ENCODE data around the gene KCNC2. TPM values are rescaled to one million over a fixed set of nuclear protein-coding genes. Genes with fewer than 3 reads are reported as not detected.

KCNC2 gene
- total and polyA plus RNA-seq, 7 donors, result under 0.01 to 1.1 (median 0.41) TPM; not detected in 2

- intact Hi-C loops (cut with DNase I), result no loop called here
- no peak overlapping the region for H3K4me3 ChIP-seq
- H3K9me3 ChIP-seq, result no peaks in the 10 kb centered on the region
- H3K27me3 ChIP-seq, result no peaks in the 10 kb centered on the region
- DNase-seq, result no peak
- TF ChIP-seq EP300 (IDR thresholded peaks at IDR 0.05) (no peak), POLR2AphosphoS5 (IDR thresholded peaks at IDR 0.05) (no peak), POLR2A (IDR thresholded peaks at IDR 0.05) (no peak)
- TF ChIP-seq, protein P1, sequence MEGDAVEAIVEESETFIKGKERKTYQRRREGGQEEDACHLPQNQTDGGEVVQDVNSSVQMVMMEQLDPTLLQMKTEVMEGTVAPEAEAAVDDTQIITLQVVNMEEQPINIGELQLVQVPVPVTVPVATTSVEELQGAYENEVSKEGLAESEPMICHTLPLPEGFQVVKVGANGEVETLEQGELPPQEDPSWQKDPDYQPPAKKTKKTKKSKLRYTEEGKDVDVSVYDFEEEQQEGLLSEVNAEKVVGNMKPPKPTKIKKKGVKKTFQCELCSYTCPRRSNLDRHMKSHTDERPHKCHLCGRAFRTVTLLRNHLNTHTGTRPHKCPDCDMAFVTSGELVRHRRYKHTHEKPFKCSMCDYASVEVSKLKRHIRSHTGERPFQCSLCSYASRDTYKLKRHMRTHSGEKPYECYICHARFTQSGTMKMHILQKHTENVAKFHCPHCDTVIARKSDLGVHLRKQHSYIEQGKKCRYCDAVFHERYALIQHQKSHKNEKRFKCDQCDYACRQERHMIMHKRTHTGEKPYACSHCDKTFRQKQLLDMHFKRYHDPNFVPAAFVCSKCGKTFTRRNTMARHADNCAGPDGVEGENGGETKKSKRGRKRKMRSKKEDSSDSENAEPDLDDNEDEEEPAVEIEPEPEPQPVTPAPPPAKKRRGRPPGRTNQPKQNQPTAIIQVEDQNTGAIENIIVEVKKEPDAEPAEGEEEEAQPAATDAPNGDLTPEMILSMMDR (IDR thresholded peaks at IDR 0.05), result no peak
- no peaks in the 10 kb centered on the region for H3K4me1 ChIP-seq
- WGBS, 2 donors, result 84 to 86% methylated on average over 3 of the region's 3 CpGs
- no peak overlapping the region for H3K27ac ChIP-seq
- H3K36me3 ChIP-seq, result no peaks in the 10 kb centered on the region
These were observed 78.8 kb downstream of the KCNC2 start for GRCh38 chr12:75130811-75131210.

DNA sequence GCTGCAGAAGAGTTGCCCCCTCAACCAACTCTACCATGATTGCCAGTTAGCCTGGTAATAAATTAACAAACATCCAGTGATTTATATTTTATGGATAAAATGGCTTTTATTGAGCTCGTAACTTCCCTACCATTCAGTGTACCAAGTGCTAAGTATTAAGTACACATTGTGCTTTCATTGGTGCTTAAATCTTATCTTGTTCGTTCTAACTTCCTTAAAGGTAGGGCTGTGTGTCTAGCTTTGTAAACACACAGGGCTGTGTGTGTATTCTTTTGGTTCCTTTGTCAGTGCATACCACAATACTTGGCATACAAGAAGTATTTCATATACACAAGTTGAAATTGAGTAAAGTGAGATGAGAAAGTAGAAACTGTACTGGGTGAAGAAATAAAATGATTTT is 80.4 kb downstream of the KCNC2 start:
- no peaks in the 10 kb centered on the region for H3K4me1 ChIP-seq
- intact Hi-C loops (cut with DNase I), result no loop called here
- DNase-seq, result no peak
- no peaks in the 10 kb centered on the region for H3K9me3 ChIP-seq
- WGBS, 2 donors, result 9 to 47% methylated on average over 2 of the region's 2 CpGs
- no peaks in the 10 kb centered on the region for H3K36me3 ChIP-seq
- no peak overlapping the region for H3K4me3 ChIP-seq
- H3K27me3 ChIP-seq, result no peaks in the 10 kb centered on the region
- TF ChIP-seq, protein P1 (IDR thresholded peaks at IDR 0.05), result no peak
- TF ChIP-seq POLR2A (IDR thresholded peaks at IDR 0.05) (no peak), EP300 (IDR thresholded peaks at IDR 0.05) (no peak), POLR2AphosphoS5 (IDR thresholded peaks at IDR 0.05) (no peak)
- no peak overlapping the region for H3K27ac ChIP-seq

GRCh38 chr12:75121036-75121705 is 88.5 kb downstream of the KCNC2 start:
- TF ChIP-seq EP300 (IDR thresholded peaks at IDR 0.05), result no peak
- Histone ChIP-seq H3K4me3 (no peak overlapping the region), H3K9me3 (no peaks in the 10 kb centered on the region), H3K4me1 (peaks cover 0 to 9% (median 3%) of the 10 kb centered on the region in 4 donors), H3K36me3 (no peaks in the 10 kb centered on the region), H3K27me3 (no peaks in the 10 kb centered on the region), H3K27ac (no peak overlapping the region)
- no peak for DNase-seq
- 76 to 88% methylated on average over 2 of the region's 2 CpGs for WGBS, 2 donors
- intact Hi-C loops (cut with DNase I), result no loop called here

- Histone ChIP-seq H3K27ac (no peak overlapping the region), H3K36me3 (no peaks in the 10 kb centered on the region), H3K4me3 (no peak overlapping the region), H3K27me3 (no peaks in the 10 kb centered on the region), H3K9me3 (no peaks in the 10 kb centered on the region), H3K4me1 (peaks cover 0 to 9% (median 3%) of the 10 kb centered on the region in 4 donors)
- intact Hi-C loops (cut with DNase I), result no loop called here
- TF ChIP-seq POLR2A (IDR thresholded peaks at IDR 0.05), result no peak
- TF ChIP-seq, protein P1 (IDR thresholded peaks at IDR 0.05), result no peak
- TF ChIP-seq EP300 (IDR thresholded peaks at IDR 0.05), result no peak
- no peak for TF ChIP-seq POLR2AphosphoS5 (IDR thresholded peaks at IDR 0.05)
- no peak for DNase-seq
- 68 to 82% methylated on average over 1 of the region's 1 CpG for WGBS, 2 donors
These were observed 89.3 kb downstream of the KCNC2 start for GRCh38 chr12:75120311-75120711.

- Histone ChIP-seq H3K9me3 (no peaks in the 10 kb centered on the region), H3K4me1 (peaks cover 0 to 9% (median 3%) of the 10 kb centered on the region in 4 donors), H3K36me3 (no peaks in the 10 kb centered on the region), H3K4me3 (no peak overlapping the region), H3K27me3 (no peaks in the 10 kb centered on the region), H3K27ac (no peak overlapping the region)
- no peak for DNase-seq
- WGBS, 2 donors, result 78 to 85% methylated on average over 5 of the region's 5 CpGs
- TF ChIP-seq, protein P1 (IDR thresholded peaks at IDR 0.05), result no peak
- TF ChIP-seq POLR2A (IDR thresholded peaks at IDR 0.05) (no peak), EP300 (IDR thresholded peaks at IDR 0.05) (no peak), POLR2AphosphoS5 (IDR thresholded peaks at IDR 0.05) (no peak)
- intact Hi-C loops (cut with DNase I), result no loop called here
These were observed 92.9 kb downstream of the KCNC2 start for GRCh38 chr12:75116646-75117198.
